ENCODE data around the gene TMEM139.

The TMEM139 gene

DNA sequence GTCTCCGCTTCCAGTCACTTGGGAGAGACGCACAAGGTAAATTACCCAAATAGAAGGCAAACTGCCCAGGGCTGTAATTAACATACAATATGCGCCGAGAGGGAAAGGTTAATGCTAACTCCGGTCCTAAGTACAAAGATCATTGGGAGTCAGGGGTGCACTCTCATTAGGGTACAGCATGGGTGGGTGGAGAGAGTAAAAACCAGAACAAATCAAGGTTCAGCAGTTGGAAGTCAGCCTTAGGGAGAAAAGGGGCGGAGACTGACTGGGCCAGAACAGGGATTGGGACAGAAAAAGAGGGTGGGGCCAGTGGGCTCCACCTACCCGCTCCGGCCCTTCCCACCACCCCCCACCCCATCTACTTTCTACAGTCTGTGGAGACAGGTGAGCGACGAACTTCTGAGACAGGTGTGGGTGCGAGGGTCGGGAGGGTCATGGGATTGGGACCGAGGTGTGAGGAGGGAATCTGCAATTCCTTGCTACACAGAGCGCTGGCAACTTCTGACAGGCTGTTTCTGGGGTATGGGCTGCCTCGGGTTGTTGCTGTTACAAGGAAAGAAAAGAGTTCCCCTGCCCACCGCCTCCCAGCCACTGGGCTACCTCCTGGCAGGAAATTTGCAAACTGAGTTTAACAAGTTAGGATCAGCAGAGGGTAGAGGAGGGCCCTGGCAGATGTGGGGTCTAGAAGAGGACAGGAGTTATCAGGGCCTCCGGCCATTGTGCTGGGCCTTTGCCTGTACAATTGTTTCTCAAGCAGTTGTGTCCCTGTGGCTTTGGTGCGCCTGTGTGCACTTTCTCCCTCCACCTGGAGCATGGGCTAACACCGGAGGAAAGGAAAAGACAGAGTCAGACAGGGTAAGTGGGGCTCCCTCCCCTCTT lies at the start of gene TMEM139:
TMEM139 (plus strand) TSS at position 368 of the 879 bp plus-strand sequence. CDS start 1,000 bp downstream, outside the sequence.
- Histone ChIP-seq H3K27me3 (ENCODE audit: insufficient read depth, low read length) (peaks cover 35% of the 10 kb centered on the region), H3K9ac (ENCODE audit: low read depth, low read length) (peak within 1 kb of the TSS; percentile 8; the same call in 1 of the 2 replicates), H3K4me3 (ENCODE audit: low read length) (peak within 1 kb of the TSS; percentile 58; the same call in 1 of the 2 replicates), H3K9me3 (ENCODE audit: insufficient read depth, low read depth, low read length) (peaks cover 7% of the 10 kb centered on the region; the same call in 1 of the 2 replicates), H3K4me1 (ENCODE audit: insufficient read depth, low read length) (peaks cover 12% of the 10 kb centered on the region), H3K27ac (ENCODE audit: low read length) (no peak within 1 kb of the TSS), H3K36me3 (ENCODE audit: insufficient read depth, low read depth, low read length) (no peaks in the 10 kb centered on the region)

DNA sequence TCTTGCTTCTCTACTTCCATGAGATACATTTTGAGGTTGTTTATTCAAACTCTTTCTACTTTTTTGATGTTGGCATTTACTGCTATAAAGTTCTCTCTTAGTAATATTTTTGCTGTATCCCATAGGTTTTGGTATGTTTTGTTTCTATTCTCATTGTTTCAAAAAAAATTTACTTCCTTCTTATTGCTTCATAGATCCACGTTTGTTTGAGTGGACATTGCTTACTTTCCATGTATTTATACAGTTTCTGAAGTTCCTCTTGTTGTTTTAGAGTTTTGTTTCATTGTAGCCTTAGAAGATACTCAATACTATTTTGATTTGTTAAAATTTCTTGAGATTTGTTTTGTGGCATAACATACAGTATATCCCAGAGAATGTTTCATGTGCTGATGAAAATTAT lies 49.2 kb upstream of the TMEM139 start:
- Histone ChIP-seq H3K36me3 (ENCODE audit: insufficient read depth, low read depth, low read length) (no peaks in the 10 kb centered on the region), H3K27ac (ENCODE audit: low read length) (no peak overlapping the region), H3K9ac (ENCODE audit: low read depth, low read length) (no peak overlapping the region), H3K27me3 (ENCODE audit: insufficient read depth, low read length) (no peaks in the 10 kb centered on the region), H3K9me3 (ENCODE audit: insufficient read depth, low read depth, low read length) (no peaks in the 10 kb centered on the region), H3K4me1 (ENCODE audit: insufficient read depth, low read length) (no peaks in the 10 kb centered on the region), H3K4me3 (ENCODE audit: low read length) (no peak overlapping the region)

DNA sequence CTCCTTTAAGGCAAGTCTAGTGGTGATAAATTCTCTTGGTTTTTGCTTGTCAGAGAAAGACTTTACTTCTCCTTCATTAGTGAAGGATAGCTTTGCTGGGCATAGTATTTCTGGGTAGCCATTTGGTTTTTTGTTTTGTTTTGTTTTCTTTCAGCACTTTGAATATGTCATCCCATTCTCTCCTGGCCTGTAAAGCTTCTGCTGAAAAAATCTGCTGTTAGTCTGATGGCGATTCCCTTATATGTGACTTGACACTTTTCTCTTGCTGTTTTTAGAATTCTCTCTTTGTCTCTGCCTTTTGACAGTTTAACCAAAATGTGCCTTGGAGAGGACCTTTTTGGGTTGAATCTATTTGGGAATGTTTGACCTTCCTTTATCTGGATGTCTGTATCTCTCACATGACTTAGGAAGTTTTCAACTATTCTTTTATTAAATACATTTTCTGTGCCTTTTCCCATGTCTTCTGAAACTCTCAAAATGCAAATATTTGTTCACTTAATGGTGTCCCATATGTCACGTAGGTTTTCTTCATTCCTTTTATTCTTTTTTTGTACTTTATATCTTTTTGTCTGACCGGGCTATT lies 48.3 kb upstream of the TMEM139 start:
- H3K4me1 ChIP-seq (ENCODE audit: insufficient read depth, low read length), result no peaks in the 10 kb centered on the region
- peaks cover 2% of the 10 kb centered on the region; the same call in 1 of the 2 replicates for H3K27me3 ChIP-seq (ENCODE audit: insufficient read depth, low read length)
- no peak overlapping the region for H3K27ac ChIP-seq (ENCODE audit: low read length)
- no peaks in the 10 kb centered on the region for H3K36me3 ChIP-seq (ENCODE audit: insufficient read depth, low read depth, low read length)
- H3K4me3 ChIP-seq (ENCODE audit: low read length), result no peak overlapping the region
- H3K9ac ChIP-seq (ENCODE audit: low read depth, low read length), result no peak overlapping the region
- no peaks in the 10 kb centered on the region for H3K9me3 ChIP-seq (ENCODE audit: insufficient read depth, low read depth, low read length)

GRCh38 chr7:143237366-143237765 lies 47.4 kb upstream of the TMEM139 start:
- Histone ChIP-seq H3K9ac (ENCODE audit: low read depth, low read length) (no peak overlapping the region), H3K4me3 (ENCODE audit: low read length) (no peak overlapping the region), H3K27ac (ENCODE audit: low read length) (no peak overlapping the region)

DNA sequence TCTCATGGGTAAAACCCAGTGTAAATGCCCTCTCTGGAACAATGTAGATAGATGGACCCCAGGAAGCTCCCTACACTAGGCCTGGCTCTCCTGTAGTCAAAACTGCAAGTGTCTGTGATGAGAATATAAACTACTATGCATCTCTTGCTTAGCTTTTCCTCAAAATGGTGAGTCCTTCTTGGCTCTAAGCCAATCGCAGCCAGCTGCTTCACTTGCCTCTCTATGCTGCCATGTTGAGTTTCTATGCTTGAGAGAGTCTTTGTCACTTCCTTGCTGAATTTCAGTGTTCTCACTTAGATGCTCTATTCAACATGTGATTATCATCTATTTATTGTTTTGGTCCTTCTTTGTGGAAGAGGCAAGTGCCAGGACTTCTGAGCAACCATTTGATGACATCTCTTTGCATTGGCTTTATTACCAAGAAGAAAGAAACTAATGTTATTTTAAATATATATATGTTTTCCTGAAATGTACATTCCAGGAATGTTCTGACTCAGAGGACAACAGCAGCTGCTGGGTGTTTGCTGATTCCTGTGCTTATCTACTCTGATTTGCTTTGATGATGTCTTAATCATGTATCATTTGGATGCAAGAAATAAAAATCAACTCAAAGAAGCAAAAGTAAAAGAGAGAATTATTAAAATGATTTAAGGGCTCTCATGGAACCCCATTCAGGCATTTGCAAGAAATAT lies 46.3 kb upstream of the TMEM139 start:
- Histone ChIP-seq H3K4me1 (ENCODE audit: insufficient read depth, low read length) (no peaks in the 10 kb centered on the region), H3K36me3 (ENCODE audit: insufficient read depth, low read depth, low read length) (no peaks in the 10 kb centered on the region), H3K9ac (ENCODE audit: low read depth, low read length) (no peak overlapping the region), H3K4me3 (ENCODE audit: low read length) (no peak overlapping the region), H3K27ac (ENCODE audit: low read length) (no peak overlapping the region), H3K27me3 (ENCODE audit: insufficient read depth, low read length) (peaks cover 10% of the 10 kb centered on the region), H3K9me3 (ENCODE audit: insufficient read depth, low read depth, low read length) (no peaks in the 10 kb centered on the region)

More at GRCh38 chr7:143237366-143237765, 47.4 kb upstream of the TMEM139 start:
- H3K9me3 ChIP-seq (ENCODE audit: insufficient read depth, low read depth, low read length), result no peaks in the 10 kb centered on the region
- H3K27me3 ChIP-seq (ENCODE audit: insufficient read depth, low read length), result peaks cover 10% of the 10 kb centered on the region
- H3K4me1 ChIP-seq (ENCODE audit: insufficient read depth, low read length), result no peaks in the 10 kb centered on the region
- no peaks in the 10 kb centered on the region for H3K36me3 ChIP-seq (ENCODE audit: insufficient read depth, low read depth, low read length)

DNA sequence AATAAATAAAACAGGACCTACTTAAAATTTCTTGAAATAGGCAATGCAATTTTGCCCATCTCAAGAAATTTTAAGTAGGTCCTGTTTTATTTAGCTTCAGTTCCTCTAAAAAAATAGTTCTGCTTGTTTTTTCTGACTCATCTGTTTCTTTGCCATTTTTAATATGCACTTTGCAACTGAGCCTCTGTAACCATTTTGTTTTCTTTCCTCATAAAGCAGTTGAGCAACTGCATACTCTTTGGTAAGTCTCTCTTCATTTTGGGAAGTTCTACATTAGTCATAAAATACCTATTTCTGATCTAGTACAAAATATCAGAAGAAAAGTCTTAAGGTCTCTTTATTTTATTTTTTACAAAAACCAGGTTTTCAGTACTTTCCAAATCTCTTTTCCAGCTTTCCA lies 44.9 kb upstream of the TMEM139 start:
- Histone ChIP-seq H3K27ac (ENCODE audit: low read length) (no peak overlapping the region), H3K9ac (ENCODE audit: low read depth, low read length) (no peak overlapping the region), H3K27me3 (ENCODE audit: insufficient read depth, low read length) (peaks cover 10% of the 10 kb centered on the region), H3K4me3 (ENCODE audit: low read length) (no peak overlapping the region), H3K4me1 (ENCODE audit: insufficient read depth, low read length) (no peaks in the 10 kb centered on the region), H3K9me3 (ENCODE audit: insufficient read depth, low read depth, low read length) (no peaks in the 10 kb centered on the region), H3K36me3 (ENCODE audit: insufficient read depth, low read depth, low read length) (no peaks in the 10 kb centered on the region)

DNA sequence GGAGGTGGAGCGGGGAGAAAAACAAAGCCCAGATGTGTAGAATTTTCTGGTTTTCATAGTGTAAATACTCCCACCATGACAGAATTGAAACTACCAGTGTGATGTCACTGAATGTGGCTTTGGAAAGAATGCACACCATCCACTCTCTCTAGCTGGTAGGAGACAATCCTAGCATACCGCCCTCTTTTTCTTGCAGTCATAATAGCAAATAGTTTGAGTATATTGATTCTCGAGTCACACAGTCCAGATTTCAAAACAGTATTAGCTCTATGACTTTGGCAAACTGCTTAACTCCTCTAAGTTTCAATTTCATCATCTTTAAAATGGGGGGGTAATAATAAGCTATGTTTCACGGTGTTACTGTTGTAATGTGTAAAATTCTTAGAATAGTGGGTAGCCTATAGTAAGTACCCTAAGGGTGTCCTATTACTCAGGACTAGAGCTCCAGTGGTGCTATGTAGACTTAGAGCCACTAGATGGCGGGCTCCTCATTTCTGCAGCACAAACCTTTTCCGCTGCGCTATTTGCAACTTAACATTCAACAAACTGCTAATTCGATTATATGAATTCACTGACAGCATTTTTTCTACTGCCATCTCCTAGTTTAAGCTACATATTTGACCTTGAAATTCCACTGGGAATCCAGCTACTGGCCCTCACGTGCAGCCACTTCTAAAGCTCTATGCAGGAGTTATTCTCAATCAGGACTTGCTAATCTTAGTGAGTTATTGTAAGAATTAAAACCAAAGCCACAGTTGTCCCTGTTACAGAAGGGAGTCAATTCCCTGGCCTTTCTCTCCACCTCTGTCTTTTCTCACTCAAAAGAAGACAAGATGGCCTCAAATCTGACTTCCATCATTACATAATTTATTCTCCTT lies 44.2 kb upstream of the TMEM139 start:
- Histone ChIP-seq H3K4me3 (ENCODE audit: low read length) (no peak overlapping the region), H3K4me1 (ENCODE audit: insufficient read depth, low read length) (no peaks in the 10 kb centered on the region), H3K9me3 (ENCODE audit: insufficient read depth, low read depth, low read length) (no peaks in the 10 kb centered on the region), H3K27ac (ENCODE audit: low read length) (no peak overlapping the region), H3K36me3 (ENCODE audit: insufficient read depth, low read depth, low read length) (no peaks in the 10 kb centered on the region), H3K9ac (ENCODE audit: low read depth, low read length) (no peak overlapping the region), H3K27me3 (ENCODE audit: insufficient read depth, low read length) (peaks cover 10% of the 10 kb centered on the region)

- Histone ChIP-seq H3K4me3 (ENCODE audit: low read length) (no peak overlapping the region), H3K27ac (ENCODE audit: low read length) (no peak overlapping the region), H3K4me1 (ENCODE audit: insufficient read depth, low read length) (no peaks in the 10 kb centered on the region), H3K27me3 (ENCODE audit: insufficient read depth, low read length) (peaks cover 10% of the 10 kb centered on the region), H3K36me3 (ENCODE audit: insufficient read depth, low read depth, low read length) (no peaks in the 10 kb centered on the region), H3K9ac (ENCODE audit: low read depth, low read length) (no peak overlapping the region), H3K9me3 (ENCODE audit: insufficient read depth, low read depth, low read length) (no peaks in the 10 kb centered on the region)
These were observed 42.5 kb upstream of the TMEM139 start for GRCh38 chr7:143242306-143242705.

DNA sequence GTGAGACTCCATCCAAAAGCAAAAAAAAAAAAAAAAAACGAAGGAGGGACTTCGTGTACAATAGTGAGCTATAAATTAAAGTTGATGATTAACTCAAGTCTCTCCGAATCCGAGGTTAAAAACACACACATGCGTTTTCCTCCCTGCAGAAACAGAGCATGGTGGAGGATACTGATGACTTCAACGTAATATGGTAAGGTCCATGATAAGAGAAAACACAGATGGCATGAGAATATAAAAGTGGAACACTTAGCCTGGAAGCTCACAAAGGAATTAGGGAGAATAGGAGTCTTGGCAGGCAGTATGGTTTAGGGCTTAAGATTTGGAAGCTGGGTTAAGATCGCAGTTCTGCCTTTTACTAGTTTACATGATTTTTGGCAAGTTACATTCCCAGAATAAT lies 41.6 kb upstream of the TMEM139 start:
- Histone ChIP-seq H3K9ac (ENCODE audit: low read depth, low read length) (no peak overlapping the region), H3K36me3 (ENCODE audit: insufficient read depth, low read depth, low read length) (no peaks in the 10 kb centered on the region), H3K27ac (ENCODE audit: low read length) (no peak overlapping the region), H3K9me3 (ENCODE audit: insufficient read depth, low read depth, low read length) (no peaks in the 10 kb centered on the region), H3K4me1 (ENCODE audit: insufficient read depth, low read length) (no peaks in the 10 kb centered on the region), H3K4me3 (ENCODE audit: low read length) (no peak overlapping the region), H3K27me3 (ENCODE audit: insufficient read depth, low read length) (peaks cover 10% of the 10 kb centered on the region)

- no peak overlapping the region for H3K4me3 ChIP-seq (ENCODE audit: low read length)
- peaks cover 10% of the 10 kb centered on the region for H3K27me3 ChIP-seq (ENCODE audit: insufficient read depth, low read length)
- H3K36me3 ChIP-seq (ENCODE audit: insufficient read depth, low read depth, low read length), result no peaks in the 10 kb centered on the region
- H3K9me3 ChIP-seq (ENCODE audit: insufficient read depth, low read depth, low read length), result no peaks in the 10 kb centered on the region
- no peak overlapping the region for H3K9ac ChIP-seq (ENCODE audit: low read depth, low read length)
- H3K27ac ChIP-seq (ENCODE audit: low read length), result no peak overlapping the region
- no peaks in the 10 kb centered on the region for H3K4me1 ChIP-seq (ENCODE audit: insufficient read depth, low read length)
These were observed 41.1 kb upstream of the TMEM139 start for GRCh38 chr7:143243614-143244013.

DNA sequence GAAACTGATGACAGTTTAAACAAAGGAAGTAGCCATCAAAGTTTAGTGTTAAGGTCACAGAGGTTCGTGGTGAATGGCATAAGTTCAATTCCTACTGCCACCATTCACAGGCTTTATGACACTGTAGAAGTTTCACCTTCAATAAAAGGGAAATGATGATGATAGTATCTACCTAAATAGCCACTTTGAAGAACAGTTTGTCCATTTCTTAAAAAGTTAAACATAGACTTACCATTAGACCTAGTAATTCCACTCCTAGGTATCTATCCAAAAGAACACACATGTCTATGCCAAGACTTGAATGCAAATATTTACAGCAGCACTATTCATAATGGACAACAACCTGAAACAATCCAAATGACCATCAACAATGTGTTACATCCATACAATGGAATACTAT lies 40.4 kb upstream of the TMEM139 start:
- Histone ChIP-seq H3K27ac (ENCODE audit: low read length) (no peak overlapping the region), H3K4me3 (ENCODE audit: low read length) (no peak overlapping the region), H3K36me3 (ENCODE audit: insufficient read depth, low read depth, low read length) (no peaks in the 10 kb centered on the region), H3K27me3 (ENCODE audit: insufficient read depth, low read length) (peaks cover 10% of the 10 kb centered on the region), H3K9me3 (ENCODE audit: insufficient read depth, low read depth, low read length) (no peaks in the 10 kb centered on the region), H3K4me1 (ENCODE audit: insufficient read depth, low read length) (no peaks in the 10 kb centered on the region), H3K9ac (ENCODE audit: low read depth, low read length) (no peak overlapping the region)
